ENCODE data around the gene PTBP3.

The PTBP3 gene

DNA sequence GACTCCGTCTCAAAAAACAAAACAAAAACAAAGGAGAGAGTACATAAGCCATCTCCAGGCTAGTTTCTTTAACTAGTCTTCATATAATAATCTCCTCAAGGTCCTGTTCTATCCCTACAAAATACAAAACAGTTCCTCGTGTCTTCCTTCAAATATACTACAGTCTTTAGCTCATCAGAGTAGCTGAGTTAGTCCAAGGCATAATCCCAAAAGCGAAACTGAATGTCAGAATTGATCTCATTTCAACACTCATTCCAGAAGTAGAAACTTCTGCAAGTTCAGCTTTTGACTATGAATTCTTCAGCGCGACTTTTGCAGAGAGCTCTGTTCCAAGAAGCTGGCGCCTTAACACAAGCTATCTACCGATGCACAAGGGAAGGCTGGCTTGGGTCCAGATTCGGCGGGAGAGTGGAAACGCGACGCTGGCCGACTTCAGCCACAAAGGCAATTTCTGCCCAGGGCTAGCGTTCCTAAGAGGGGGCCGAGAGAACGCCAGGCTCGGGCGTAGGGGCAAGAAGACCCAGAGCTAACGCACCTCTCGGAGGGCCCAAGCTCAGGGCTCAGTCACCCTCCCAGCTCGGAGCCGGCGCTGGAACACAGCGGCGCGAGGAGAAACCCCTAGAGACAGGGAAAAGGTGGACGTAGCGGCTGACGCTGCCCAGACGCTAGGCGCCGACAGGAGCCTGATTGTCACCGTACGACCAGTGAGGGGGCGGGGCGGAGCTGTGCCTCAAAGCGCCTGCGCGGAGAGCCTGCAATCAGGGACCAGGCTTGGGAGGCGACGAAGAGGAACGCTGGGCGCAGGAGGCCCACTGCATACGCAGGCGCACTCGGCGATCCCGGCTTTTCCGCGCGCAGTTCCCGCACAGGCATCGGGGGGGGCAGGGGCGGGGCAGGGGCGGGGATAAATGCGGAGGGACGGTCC lies 46.0 kb upstream of the PTBP3 start (continued):
- TF ChIP-seq ZNF157 (tag by site-specific recombination; IDR thresholded peaks at IDR 0.05) (no peak), ZNF707 (tag by site-specific recombination; IDR thresholded peaks at IDR 0.05) (no peak), ZNF843 (tag by site-specific recombination; IDR thresholded peaks at IDR 0.05) (peak; percentile 22; the same call in 1 of the 2 replicates), ZNF174 (tag by site-specific recombination; IDR thresholded peaks at IDR 0.05) (no peak), WT1 (tag by site-specific recombination; IDR thresholded peaks at IDR 0.05) (no peak), RBAK (tag by site-specific recombination; IDR thresholded peaks at IDR 0.05) (no peak), ZBTB21 (tag by site-specific recombination; IDR thresholded peaks at IDR 0.05) (no peak), ZNF510 (tag by site-specific recombination; IDR thresholded peaks at IDR 0.05; ENCODE audit: insufficient replicate concordance) (no peak), ZNF341 (tag by site-specific recombination; IDR thresholded peaks at IDR 0.05; ENCODE audit: low read depth) (peak; percentile 70), GLIS1 (tag by site-specific recombination; IDR thresholded peaks at IDR 0.05) (peak; percentile 40; the same call in 1 of the 2 replicates), ZNF701 (tag by site-specific recombination; IDR thresholded peaks at IDR 0.05) (no peak), SCRT1 (tag by site-specific recombination; IDR thresholded peaks at IDR 0.05; ENCODE audit: borderline replicate concordance) (no peak), ZNF37A (tag by site-specific recombination; IDR thresholded peaks at IDR 0.05) (no peak), ZNF391 (tag by site-specific recombination; IDR thresholded peaks at IDR 0.05; ENCODE audit: borderline replicate concordance, low read depth) (no peak; the same call in 1 of the 2 replicates), ZBTB20 (tag by site-specific recombination; IDR thresholded peaks at IDR 0.05) (no peak), ZNF514 (tag by site-specific recombination; IDR thresholded peaks at IDR 0.05) (no peak), ZNF530 (tag by site-specific recombination; IDR thresholded peaks at IDR 0.05; ENCODE audit: low read depth) (no peak), ZNF292 (tag by site-specific recombination; IDR thresholded peaks at IDR 0.05; ENCODE audit: borderline replicate concordance, low read depth) (no peak), ZNF501 (tag by site-specific recombination; IDR thresholded peaks at IDR 0.05) (peak; percentile 60), SP7 (tag by site-specific recombination; IDR thresholded peaks at IDR 0.05) (peak; percentile 50), ZSCAN30 (tag by site-specific recombination; IDR thresholded peaks at IDR 0.05) (0 out of 2 replicates have a peak, but pooled peaks have one; percentile 13), TCF7L2 (IDR thresholded peaks at IDR 0.05; ENCODE audit: borderline replicate concordance, low read depth, low read length) (no peak), ZNF274 (IDR thresholded peaks at IDR 0.05; ENCODE audit: low read length) (no peak), ZNF274 (tag by site-specific recombination; IDR thresholded peaks at IDR 0.05; ENCODE audit: borderline replicate concordance) (no peak), ZNF202 (tag by site-specific recombination; IDR thresholded peaks at IDR 0.05; ENCODE audit: borderline replicate concordance) (no peak), ZNF114 (tag by site-specific recombination; IDR thresholded peaks at IDR 0.05) (no peak), ZNF776 (tag by site-specific recombination; IDR thresholded peaks at IDR 0.05; ENCODE audit: borderline replicate concordance) (no peak), ZNF184 (tag by site-specific recombination; IDR thresholded peaks at IDR 0.05) (no peak), ZNF354C (tag by site-specific recombination; IDR thresholded peaks at IDR 0.05; ENCODE audit: borderline replicate concordance, low read depth) (no peak), GLIS2 (tag by site-specific recombination; IDR thresholded peaks at IDR 0.05) (no peak)
- TF ChIP-seq, protein P1, sequence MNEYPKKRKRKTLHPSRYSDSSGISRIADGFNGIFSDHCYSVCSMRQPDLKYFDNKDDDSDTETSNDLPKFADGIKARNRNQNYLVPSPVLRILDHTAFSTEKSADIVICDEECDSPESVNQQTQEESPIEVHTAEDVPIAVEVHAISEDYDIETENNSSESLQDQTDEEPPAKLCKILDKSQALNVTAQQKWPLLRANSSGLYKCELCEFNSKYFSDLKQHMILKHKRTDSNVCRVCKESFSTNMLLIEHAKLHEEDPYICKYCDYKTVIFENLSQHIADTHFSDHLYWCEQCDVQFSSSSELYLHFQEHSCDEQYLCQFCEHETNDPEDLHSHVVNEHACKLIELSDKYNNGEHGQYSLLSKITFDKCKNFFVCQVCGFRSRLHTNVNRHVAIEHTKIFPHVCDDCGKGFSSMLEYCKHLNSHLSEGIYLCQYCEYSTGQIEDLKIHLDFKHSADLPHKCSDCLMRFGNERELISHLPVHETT (tag by site-specific recombination; IDR thresholded peaks at IDR 0.05), result no peak
- TF ChIP-seq, protein P2, sequence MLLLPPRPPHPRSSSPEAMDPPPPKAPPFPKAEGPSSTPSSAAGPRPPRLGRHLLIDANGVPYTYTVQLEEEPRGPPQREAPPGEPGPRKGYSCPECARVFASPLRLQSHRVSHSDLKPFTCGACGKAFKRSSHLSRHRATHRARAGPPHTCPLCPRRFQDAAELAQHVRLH (tag by site-specific recombination; IDR thresholded peaks at IDR 0.05), result no peak
- TF ChIP-seq, protein P3, sequence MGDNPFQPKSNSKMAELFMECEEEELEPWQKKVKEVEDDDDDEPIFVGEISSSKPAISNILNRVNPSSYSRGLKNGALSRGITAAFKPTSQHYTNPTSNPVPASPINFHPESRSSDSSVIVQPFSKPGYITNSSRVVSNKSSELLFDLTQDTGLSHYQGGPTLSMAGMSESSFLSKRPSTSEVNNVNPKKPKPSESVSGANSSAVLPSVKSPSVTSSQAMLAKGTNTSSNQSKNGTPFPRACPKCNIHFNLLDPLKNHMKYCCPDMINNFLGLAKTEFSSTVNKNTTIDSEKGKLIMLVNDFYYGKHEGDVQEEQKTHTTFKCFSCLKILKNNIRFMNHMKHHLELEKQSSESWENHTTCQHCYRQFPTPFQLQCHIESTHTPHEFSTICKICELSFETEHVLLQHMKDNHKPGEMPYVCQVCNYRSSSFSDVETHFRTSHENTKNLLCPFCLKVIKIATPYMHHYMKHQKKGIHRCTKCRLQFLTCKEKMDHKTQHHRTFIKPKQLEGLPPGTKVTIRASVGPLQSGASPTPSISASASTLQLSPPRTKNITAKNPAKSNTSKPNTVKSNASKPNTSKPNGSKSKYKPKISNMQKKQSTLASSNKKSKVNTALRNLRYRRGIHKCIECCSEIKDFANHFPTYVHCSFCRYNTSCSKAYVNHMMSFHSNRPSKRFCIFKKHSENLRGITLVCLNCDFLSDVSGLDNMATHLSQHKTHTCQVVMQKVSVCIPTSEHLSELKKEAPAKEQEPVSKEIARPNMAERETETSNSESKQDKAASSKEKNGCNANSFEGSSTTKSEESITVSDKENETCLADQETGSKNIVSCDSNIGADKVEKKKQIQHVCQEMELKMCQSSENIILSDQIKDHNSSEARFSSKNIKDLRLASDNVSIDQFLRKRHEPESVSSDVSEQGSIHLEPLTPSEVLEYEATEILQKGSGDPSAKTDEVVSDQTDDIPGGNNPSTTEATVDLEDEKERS (tag by site-specific recombination; IDR thresholded peaks at IDR 0.05), result no peak
- TF ChIP-seq, protein P4, sequence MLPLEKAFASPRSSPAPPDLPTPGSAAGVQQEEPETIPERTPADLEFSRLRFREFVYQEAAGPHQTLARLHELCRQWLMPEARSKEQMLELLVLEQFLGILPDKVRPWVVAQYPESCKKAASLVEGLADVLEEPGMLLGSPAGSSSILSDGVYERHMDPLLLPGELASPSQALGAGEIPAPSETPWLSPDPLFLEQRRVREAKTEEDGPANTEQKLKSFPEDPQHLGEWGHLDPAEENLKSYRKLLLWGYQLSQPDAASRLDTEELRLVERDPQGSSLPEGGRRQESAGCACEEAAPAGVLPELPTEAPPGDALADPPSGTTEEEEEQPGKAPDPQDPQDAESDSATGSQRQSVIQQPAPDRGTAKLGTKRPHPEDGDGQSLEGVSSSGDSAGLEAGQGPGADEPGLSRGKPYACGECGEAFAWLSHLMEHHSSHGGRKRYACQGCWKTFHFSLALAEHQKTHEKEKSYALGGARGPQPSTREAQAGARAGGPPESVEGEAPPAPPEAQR (tag by site-specific recombination; IDR thresholded peaks at IDR 0.05), result no peak
